ENCODE measurements around the gene SWI5. TPM values are rescaled to one million over a fixed set of nuclear protein-coding genes. Genes with fewer than 3 reads are reported as not detected.

The SWI5 gene
- total and polyA plus RNA-seq, 9 of the 15 experiments (the other 6 are each of a cell fraction or from before 2014, with no cell fraction given), result 62.8 to 133 (median 95.9) TPM

DNA sequence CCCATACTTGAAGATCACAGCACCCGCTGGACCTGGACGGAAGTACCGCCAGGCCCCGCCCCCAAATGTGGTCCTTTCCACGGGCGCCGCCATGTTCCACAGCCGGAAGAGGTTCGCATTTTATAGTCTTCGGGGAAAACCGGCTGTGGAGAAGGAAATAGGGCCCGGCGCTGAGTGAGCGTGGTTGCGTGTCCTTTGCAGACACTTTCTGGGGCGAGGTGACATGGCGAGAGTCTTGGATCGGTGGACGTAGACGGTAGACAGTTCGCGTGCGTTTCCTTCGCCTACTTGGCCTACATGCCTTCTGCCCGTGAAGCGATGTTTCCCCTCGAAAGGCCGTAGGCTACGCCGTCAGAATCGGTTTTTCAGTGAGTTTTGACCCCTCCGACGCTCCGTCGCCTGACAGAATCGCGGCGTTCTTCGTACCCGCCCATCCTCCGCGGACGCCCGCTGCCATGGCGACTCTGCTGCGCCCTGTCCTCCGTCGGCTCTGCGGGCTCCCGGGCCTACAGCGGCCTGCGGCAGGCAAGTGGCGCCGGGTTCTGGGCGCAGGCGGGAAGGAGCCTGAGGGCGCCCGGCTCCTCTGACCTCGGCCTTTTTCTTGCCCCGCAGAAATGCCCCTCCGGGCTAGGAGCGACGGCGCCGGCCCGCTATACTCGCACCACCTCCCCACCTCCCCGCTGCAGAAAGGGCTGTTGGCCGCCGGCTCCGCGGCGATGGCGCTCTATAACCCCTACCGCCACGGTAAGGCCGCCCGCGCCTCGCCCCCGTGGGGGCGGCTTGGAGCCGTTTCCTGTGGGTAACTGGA is 46.5 kb downstream of the SWI5 start, which contains the start of the genes COQ4 and TRUB2 (continued):
- TF ChIP-seq TCFL5 (CRISPR knock-in tag; conservative IDR thresholded peaks at IDR 0.05), result no peak
- 0 out of 2 replicates have a peak, but pooled peaks have one; percentile 7 for TF ChIP-seq JUNB (CRISPR knock-in tag; conservative IDR thresholded peaks at IDR 0.05)
- peak; percentile 96 for TF ChIP-seq ARID3B (CRISPR knock-in tag; IDR thresholded peaks at IDR 0.05; ENCODE audit: borderline replicate concordance)
- no peak for TF ChIP-seq TFAM (CRISPR knock-in tag; conservative IDR thresholded peaks at IDR 0.05)
- peak; percentile 99 for TF ChIP-seq STAT6 (CRISPR knock-in tag; IDR thresholded peaks at IDR 0.05)
- TF ChIP-seq ZNF134 (CRISPR knock-in tag; conservative IDR thresholded peaks at IDR 0.05), result peak; percentile 68
- TF ChIP-seq ETS2 (tag; IDR thresholded peaks at IDR 0.05; ENCODE audit: borderline replicate concordance, poor library complexity, severe bottlenecking), result peak; percentile 70
- TF ChIP-seq, protein P1, sequence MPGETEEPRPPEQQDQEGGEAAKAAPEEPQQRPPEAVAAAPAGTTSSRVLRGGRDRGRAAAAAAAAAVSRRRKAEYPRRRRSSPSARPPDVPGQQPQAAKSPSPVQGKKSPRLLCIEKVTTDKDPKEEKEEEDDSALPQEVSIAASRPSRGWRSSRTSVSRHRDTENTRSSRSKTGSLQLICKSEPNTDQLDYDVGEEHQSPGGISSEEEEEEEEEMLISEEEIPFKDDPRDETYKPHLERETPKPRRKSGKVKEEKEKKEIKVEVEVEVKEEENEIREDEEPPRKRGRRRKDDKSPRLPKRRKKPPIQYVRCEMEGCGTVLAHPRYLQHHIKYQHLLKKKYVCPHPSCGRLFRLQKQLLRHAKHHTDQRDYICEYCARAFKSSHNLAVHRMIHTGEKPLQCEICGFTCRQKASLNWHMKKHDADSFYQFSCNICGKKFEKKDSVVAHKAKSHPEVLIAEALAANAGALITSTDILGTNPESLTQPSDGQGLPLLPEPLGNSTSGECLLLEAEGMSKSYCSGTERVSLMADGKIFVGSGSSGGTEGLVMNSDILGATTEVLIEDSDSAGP (CRISPR knock-in tag; IDR thresholded peaks at IDR 0.05), result no peak
- TF ChIP-seq CXXC5 (CRISPR knock-in tag; IDR thresholded peaks at IDR 0.05), result peak; percentile 100
- no peak for TF ChIP-seq ATF1 (CRISPR knock-in tag; IDR thresholded peaks at IDR 0.05)
- no peak for TF ChIP-seq ATF1 (tag; IDR thresholded peaks at IDR 0.05)
- peak; percentile 87; the same call in 1 of the 2 replicates for TF ChIP-seq TCF15 (CRISPR knock-in tag; IDR thresholded peaks at IDR 0.05)
- 0 out of 2 replicates have a peak, but pooled peaks have one; percentile 28 for TF ChIP-seq CCAR2 (IDR thresholded peaks at IDR 0.05; ENCODE audit: low read depth, low read length)
- no peak for TF ChIP-seq RBM14 (IDR thresholded peaks at IDR 0.05; ENCODE audit: borderline replicate concordance, insufficient read depth, low read depth, low read length)
- TF ChIP-seq PCBP1 (IDR thresholded peaks at IDR 0.05; ENCODE audit: low read depth, low read length, poor library complexity, severe bottlenecking), result peak; percentile 75
- no peak for TF ChIP-seq ZNF224 (CRISPR knock-in tag; IDR thresholded peaks at IDR 0.05)
- TF ChIP-seq ZNF232 (CRISPR knock-in tag; IDR thresholded peaks at IDR 0.05), result no peak
- peak; percentile 93 for TF ChIP-seq CHD1 (IDR thresholded peaks at IDR 0.05; ENCODE audit: low read length)
- no peak for TF ChIP-seq MAFG (tag; conservative IDR thresholded peaks at IDR 0.05)
- peak; percentile 21 for TF ChIP-seq CGGBP1 (CRISPR knock-in tag; IDR thresholded peaks at IDR 0.05)
- no peak for TF ChIP-seq IRF2 (CRISPR knock-in tag; IDR thresholded peaks at IDR 0.05)
- TF ChIP-seq ZNF444 (CRISPR knock-in tag; IDR thresholded peaks at IDR 0.05), result 0 out of 2 replicates have a peak, but pooled peaks have one; percentile 19
